ENCODE results near the gene CRYBG1. TPM values are rescaled to one million over a fixed set of nuclear protein-coding genes. Genes with fewer than 3 reads are reported as not detected.

CRYBG1 gene
- total RNA-seq, 1 experiment from 2014 or later = 0.66 TPM

DNA sequence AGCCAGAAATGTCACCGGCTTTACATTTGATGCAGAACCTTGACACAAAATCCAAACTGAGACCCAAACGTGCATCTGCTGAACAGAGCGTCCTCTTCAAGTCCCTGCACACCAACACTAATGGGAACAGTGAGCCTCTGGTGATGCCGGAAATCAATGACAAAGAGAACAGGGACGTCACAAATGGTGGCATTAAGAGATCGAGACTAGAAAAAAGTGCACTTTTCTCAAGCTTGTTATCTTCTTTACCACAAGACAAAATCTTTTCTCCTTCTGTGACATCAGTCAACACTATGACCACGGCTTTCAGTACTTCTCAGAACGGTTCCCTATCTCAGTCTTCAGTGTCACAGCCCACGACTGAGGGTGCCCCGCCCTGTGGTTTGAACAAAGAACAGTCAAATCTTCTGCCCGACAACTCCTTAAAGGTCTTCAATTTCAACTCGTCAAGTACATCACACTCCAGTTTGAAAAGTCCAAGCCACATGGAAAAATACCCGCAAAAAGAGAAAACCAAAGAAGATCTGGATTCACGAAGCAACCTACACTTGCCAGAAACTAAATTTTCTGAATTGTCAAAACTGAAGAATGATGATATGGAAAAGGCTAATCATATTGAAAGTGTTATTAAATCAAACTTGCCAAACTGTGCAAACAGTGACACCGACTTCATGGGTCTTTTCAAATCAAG, 160.3 kb downstream of the CRYBG1 start:
- no peaks in the 10 kb centered on the region for H3K27me3 ChIP-seq (ENCODE audit: control insufficient read depth, insufficient read depth, low read length)
- no peak for DNase-seq
- no peaks in the 10 kb centered on the region for H3K36me3 ChIP-seq (replicated peaks; ENCODE audit: control insufficient read depth, insufficient read depth, low read length)
- H3K4me3 ChIP-seq (ENCODE audit: insufficient read depth, low read depth, low read length) = no peak overlapping the region

DNA sequence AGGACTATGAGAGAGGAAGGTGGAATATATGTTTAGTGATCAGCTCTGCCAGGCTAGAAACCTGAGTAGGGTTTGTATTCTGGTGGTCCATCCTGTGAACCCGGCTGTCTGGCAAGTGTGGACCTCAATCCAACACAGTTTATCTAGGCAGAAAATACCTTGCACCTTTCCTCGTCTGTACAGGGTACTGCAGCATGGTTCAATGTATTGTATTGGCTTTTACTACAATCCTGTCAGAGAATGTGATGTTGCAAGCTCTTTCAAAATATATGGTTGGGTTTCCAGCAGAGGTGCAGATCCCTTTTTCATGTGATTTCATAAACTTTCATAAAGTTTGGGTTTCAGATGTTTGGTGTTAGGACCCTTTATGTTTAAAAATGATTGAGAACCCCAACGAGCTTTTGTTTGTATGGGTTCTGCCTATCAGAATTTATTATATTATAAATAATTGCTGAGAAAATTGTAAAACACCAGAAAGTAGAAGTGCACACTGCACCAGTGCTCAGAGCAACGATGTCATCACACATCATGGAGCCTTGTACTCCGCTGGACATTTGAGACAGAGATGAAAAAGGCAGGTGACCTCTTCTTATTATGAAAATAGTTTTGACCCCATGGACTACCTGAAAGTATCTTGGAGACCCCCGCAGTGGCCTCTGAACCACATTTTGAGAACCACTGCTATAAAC, 162.2 kb downstream of the CRYBG1 start:
- no peak for DNase-seq
- Histone ChIP-seq H3K27me3 (ENCODE audit: control insufficient read depth, insufficient read depth, low read length) (no peaks in the 10 kb centered on the region), H3K36me3 (replicated peaks; ENCODE audit: control insufficient read depth, insufficient read depth, low read length) (no peaks in the 10 kb centered on the region), H3K4me3 (ENCODE audit: insufficient read depth, low read depth, low read length) (no peak overlapping the region)

DNA sequence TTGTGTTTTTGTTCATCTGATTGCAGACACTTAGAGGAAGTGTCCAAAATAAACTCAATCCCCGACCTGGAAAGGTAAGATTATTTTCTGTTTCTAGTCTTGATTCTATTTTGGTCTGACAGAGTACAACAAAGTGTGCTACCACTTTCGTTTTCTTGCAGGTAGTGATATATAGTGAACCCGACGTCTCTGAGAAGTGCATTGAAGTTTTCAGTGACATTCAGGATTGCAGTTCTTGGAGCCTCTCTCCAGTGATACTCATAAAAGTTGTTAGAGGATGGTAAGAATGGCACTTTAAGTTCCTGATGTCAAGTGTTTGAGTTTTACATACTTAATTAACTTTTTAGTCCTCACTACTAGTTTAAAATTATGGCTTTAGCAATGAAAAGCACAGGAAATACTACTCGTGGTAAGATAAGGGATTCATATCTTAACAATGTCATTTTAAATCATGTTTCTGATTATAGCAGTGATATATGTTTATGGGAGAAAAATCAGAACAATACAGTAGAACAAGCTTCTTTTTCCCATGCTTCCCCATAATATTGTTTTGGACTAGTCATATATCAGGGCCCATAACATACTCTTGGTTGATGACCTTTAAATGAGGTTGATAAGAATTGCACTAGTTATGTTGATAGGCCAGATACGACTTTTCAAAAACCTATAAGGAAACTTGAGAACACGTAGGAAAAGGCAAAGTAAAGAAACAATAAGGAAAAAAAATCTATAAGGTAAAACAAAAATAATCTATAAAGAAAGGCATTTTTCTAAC, 164.8 kb downstream of the CRYBG1 start:
- Histone ChIP-seq H3K4me3 (ENCODE audit: insufficient read depth, low read depth, low read length) (no peak overlapping the region), H3K27me3 (ENCODE audit: control insufficient read depth, insufficient read depth, low read length) (no peaks in the 10 kb centered on the region), H3K36me3 (replicated peaks; ENCODE audit: control insufficient read depth, insufficient read depth, low read length) (no peaks in the 10 kb centered on the region)
- DNase-seq = no peak

DNA sequence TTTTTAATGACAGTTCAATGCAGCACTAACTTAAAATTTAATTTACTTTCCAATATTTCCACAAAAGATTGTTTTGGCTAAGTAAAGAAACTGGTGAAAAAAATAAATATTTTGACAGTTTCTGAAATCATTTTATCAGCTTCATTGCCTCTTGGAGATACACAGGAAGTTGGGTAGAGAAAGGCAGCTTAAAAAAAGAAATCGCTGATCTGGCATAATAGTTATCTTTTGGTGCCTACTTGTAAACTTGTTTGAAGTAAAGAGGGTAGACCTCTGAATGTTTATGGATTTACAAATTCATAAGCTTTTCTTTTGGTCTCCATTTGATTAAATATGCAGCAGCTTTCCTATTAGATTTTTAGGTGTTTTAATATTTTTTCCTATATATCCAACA, 165.4 kb downstream of the CRYBG1 start:
- H3K36me3 ChIP-seq (replicated peaks; ENCODE audit: control insufficient read depth, insufficient read depth, low read length) = no peaks in the 10 kb centered on the region
- no peaks in the 10 kb centered on the region for H3K27me3 ChIP-seq (ENCODE audit: control insufficient read depth, insufficient read depth, low read length)
- no peak for DNase-seq
- H3K4me3 ChIP-seq (ENCODE audit: insufficient read depth, low read depth, low read length) = no peak overlapping the region

DNA sequence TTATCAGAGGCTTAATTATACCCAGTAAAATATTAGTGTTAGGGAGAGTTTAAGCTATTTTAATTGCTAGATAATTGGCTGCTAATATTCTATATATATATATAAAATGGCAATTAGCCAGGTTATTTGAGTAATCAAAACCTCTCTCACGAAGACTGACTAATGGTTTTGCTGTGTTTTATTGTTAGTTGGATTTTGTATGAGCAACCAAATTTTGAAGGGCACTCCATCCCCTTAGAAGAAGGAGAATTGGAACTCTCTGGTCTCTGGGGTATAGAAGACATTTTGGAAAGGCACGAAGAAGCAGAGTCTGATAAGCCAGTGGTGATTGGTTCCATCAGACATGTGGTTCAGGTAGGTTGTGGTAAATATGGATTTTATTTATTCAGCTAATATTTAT, 166.6 kb downstream of the CRYBG1 start:
- DNase-seq = no peak

DNA sequence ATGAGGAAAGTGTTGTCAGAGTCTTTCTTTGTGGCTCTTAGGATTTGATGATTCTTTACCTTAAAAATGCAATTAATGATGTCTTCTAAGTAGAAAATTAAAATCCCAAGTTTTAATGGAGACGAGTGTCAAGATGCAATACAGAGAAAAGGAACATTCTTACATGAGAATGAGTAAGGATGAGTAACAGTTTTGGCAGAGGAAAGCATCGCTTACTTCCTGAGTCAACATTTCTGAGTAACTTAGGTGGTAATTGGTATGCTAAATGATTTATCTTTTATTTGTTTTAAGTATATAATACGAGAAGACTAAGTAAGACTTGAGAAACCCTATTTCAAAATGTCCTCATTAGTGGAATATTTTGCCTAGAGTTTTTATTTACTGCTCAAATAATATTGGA, 167.5 kb downstream of the CRYBG1 start:
- no peak for DNase-seq
- no peak overlapping the region for H3K4me3 ChIP-seq (ENCODE audit: insufficient read depth, low read depth, low read length)
- no peaks in the 10 kb centered on the region for H3K36me3 ChIP-seq (replicated peaks; ENCODE audit: control insufficient read depth, insufficient read depth, low read length)
- H3K27me3 ChIP-seq (ENCODE audit: control insufficient read depth, insufficient read depth, low read length) = no peaks in the 10 kb centered on the region

More for the DNA sequence above, 166.6 kb downstream of the CRYBG1 start:
- H3K36me3 ChIP-seq (replicated peaks; ENCODE audit: control insufficient read depth, insufficient read depth, low read length) = no peaks in the 10 kb centered on the region
- no peaks in the 10 kb centered on the region for H3K27me3 ChIP-seq (ENCODE audit: control insufficient read depth, insufficient read depth, low read length)
- no peak overlapping the region for H3K4me3 ChIP-seq (ENCODE audit: insufficient read depth, low read depth, low read length)

DNA sequence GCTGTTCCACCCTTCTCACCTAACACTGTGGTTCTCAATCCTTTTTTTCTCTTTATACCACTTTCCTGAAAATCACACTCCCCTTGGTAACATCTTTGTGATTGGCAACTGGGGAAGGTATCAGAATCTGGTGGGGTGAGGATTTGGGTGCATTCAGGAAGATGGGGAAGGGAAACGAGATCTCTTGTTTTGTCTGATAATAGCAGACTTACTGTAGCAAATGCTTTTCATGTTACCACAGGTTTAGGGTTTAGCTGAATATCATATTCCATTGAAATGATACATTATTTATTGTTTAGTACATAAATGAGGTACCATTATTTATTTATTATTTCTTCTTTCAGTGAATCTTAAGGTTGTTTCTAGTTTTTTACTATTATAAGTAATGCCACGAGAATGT, 168.0 kb downstream of the CRYBG1 start:
- no peaks in the 10 kb centered on the region for H3K27me3 ChIP-seq (ENCODE audit: control insufficient read depth, insufficient read depth, low read length)

DNA sequence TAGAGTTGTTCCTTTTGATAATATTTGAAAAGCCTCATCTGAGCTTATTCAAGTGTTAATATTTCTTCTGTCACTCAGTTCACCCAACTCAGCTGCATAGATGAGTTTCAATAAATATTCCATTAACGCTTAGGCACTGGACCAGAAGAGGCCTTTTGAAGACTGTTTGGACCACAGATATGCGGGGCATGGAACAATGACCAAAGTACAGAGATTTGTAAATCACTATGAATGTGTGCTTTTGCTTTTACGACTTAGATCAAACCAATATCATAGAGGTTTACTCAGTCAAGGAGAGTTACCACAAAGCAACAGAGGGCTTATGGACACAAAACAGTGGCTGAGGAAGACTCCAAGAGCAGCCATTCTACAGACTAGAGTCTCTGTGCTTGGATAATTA, 168.9 kb downstream of the CRYBG1 start:
- DNase-seq = no peak
- Histone ChIP-seq H3K36me3 (replicated peaks; ENCODE audit: control insufficient read depth, insufficient read depth, low read length) (no peaks in the 10 kb centered on the region), H3K4me3 (ENCODE audit: insufficient read depth, low read depth, low read length) (no peak overlapping the region), H3K27me3 (ENCODE audit: control insufficient read depth, insufficient read depth, low read length) (no peaks in the 10 kb centered on the region)

More for the DNA sequence above, 168.0 kb downstream of the CRYBG1 start:
- no peak for DNase-seq
- Histone ChIP-seq H3K36me3 (replicated peaks; ENCODE audit: control insufficient read depth, insufficient read depth, low read length) (no peaks in the 10 kb centered on the region), H3K4me3 (ENCODE audit: insufficient read depth, low read depth, low read length) (no peak overlapping the region)

DNA sequence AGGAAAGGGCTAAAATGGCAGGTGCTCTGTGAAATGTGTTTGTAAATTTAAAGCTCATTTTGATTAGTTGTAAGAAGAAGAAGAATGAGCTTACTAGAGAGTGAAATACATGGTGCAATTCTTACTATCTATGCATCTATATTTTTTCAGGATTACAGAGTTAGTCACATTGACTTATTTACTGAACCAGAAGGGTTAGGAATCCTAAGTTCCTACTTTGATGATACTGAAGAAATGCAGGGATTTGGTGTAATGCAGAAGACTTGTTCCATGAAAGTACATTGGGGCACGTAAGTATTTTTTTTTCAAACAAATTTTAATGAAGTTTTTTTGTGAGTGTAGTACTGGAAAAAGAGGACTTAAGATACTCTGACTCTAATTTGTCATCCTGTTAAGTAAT, 169.5 kb downstream of the CRYBG1 start:
- H3K4me3 ChIP-seq (ENCODE audit: insufficient read depth, low read depth, low read length) = no peak overlapping the region

DNA sequence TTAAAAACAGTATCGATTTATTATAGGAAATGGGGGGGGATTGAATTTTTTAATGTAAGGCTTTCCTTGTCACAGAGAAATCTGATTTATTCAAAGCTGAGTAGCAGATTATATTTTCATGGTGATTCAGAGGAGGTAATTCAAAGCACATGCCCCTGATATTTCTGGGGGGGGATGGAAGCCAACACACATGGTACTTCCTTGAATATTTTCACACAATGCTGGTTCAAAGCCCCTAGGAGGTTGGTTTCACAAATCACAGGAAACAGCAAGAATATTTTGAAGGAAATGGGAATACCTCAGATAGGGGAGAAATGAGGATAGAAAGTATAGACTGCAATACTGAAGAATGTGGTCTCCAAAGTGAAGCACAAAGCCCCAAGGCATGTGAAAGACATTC, 170.0 kb downstream of the CRYBG1 start:
- H3K36me3 ChIP-seq (replicated peaks; ENCODE audit: control insufficient read depth, insufficient read depth, low read length) = no peaks in the 10 kb centered on the region
- no peak for DNase-seq
- H3K4me3 ChIP-seq (ENCODE audit: insufficient read depth, low read depth, low read length) = no peak overlapping the region
- no peaks in the 10 kb centered on the region for H3K27me3 ChIP-seq (ENCODE audit: control insufficient read depth, insufficient read depth, low read length)

More for the DNA sequence above, 169.5 kb downstream of the CRYBG1 start:
- Histone ChIP-seq H3K27me3 (ENCODE audit: control insufficient read depth, insufficient read depth, low read length) (no peaks in the 10 kb centered on the region), H3K36me3 (replicated peaks; ENCODE audit: control insufficient read depth, insufficient read depth, low read length) (no peaks in the 10 kb centered on the region)
- no peak for DNase-seq

DNA sequence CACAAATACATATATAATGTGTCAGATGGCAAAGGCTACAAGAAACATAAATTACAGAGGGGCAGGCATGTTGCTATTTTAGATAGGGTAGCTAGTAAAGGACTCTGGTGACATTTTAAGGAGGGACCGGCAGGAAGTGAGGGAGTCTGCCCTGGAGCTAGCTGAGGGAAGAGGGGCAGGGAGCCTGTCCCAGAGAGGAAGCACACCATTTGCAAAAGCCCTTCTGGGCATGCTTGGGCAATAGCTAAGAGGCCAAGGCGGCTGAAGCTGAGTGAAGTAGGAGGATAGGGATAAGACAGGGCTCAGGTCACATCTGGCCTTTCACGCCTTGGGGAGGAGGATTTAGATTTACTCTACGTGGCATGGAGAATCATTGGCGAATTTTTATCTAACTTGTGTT, 172.5 kb downstream of the CRYBG1 start:
- no peak for DNase-seq
- Histone ChIP-seq H3K36me3 (replicated peaks; ENCODE audit: control insufficient read depth, insufficient read depth, low read length) (no peaks in the 10 kb centered on the region), H3K4me3 (ENCODE audit: insufficient read depth, low read depth, low read length) (no peak overlapping the region), H3K27me3 (ENCODE audit: control insufficient read depth, insufficient read depth, low read length) (no peaks in the 10 kb centered on the region)

DNA sequence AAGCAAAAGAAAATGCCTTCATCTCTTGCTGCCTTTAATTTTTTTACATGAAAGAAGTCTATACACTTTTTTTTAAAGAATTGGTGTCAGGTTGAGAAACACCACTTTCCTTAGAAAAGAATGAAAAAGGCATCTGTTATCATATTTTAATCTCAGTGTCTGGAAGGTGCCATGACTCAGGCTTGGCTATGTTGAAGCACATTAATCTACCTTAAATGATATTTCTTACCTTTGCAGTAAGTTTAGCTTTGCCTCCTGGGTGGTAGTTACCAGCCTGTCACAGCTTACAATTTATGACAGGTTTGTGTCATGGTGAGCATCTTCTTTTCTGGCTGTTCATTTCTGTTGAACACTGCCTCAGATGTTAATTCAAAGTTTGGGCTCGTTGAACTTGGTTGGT, 173.5 kb downstream of the CRYBG1 start:
- Histone ChIP-seq H3K27me3 (ENCODE audit: control insufficient read depth, insufficient read depth, low read length) (no peaks in the 10 kb centered on the region), H3K4me3 (ENCODE audit: insufficient read depth, low read depth, low read length) (no peak overlapping the region), H3K36me3 (replicated peaks; ENCODE audit: control insufficient read depth, insufficient read depth, low read length) (no peaks in the 10 kb centered on the region)
- no peak for DNase-seq

DNA sequence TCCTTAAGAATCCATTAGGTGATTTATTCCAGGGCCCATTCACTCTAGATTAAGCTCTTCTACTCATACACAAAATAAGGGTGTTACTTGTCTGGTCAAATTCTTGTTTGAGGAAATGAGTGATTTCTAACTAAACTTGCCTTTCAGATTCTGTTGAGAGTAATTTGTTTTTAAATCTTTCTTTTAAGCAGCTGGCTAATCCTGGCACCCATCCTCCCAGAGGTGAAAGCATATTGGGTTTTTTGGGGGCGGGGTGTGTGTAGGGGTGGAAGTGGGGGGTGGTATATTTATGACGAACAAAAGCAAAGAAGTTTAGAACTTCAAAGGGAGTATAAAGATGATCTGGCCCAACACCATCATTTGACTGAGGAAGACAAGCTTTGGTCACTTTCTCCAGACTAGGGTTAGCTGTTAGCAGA, 174.1 kb downstream of the CRYBG1 start:
- H3K4me3 ChIP-seq (ENCODE audit: insufficient read depth, low read depth, low read length) = no peak overlapping the region
- H3K36me3 ChIP-seq (replicated peaks; ENCODE audit: control insufficient read depth, insufficient read depth, low read length) = no peaks in the 10 kb centered on the region
- no peaks in the 10 kb centered on the region for H3K27me3 ChIP-seq (ENCODE audit: control insufficient read depth, insufficient read depth, low read length)
- no peak for DNase-seq

DNA sequence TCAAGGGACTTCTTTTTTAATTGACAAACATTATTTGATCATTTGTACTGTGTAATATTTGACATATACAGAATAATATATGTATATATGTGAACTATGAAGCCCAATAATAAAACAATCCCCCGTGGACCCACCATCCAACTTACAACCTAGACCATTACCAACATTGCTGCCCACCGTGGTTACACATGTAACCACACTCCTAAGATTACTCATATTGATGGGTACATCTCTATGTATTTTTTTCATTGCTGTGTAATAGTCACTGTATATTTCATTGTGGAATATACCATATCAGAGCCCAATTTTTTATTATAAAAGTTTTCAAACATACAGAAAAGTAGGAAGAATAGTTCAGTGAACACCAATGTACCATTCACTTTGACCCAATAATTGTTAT, 174.5 kb downstream of the CRYBG1 start:
- Histone ChIP-seq H3K27me3 (ENCODE audit: control insufficient read depth, insufficient read depth, low read length) (no peaks in the 10 kb centered on the region), H3K4me3 (ENCODE audit: insufficient read depth, low read depth, low read length) (no peak overlapping the region), H3K36me3 (replicated peaks; ENCODE audit: control insufficient read depth, insufficient read depth, low read length) (no peaks in the 10 kb centered on the region)
- DNase-seq = no peak

DNA sequence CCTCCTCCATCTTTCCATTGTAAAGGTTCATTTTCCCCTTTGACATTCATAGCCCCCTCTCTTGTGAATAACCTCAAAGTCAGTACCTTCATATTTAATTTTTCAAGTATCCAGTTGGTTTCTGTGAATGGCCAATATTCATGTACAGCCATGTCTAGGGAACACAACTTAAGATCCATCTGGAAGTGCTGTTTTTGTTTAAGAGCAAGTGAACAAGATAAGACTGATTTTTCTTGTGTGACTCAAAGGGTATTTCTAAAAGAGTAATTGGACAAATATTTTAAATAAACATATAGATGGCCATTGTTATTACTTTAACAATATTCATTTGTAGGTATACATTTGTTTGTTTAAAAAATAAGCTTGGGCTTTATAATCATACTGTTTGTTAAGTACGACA, 175.8 kb downstream of the CRYBG1 start:
- Histone ChIP-seq H3K27me3 (ENCODE audit: control insufficient read depth, insufficient read depth, low read length) (no peaks in the 10 kb centered on the region), H3K36me3 (replicated peaks; ENCODE audit: control insufficient read depth, insufficient read depth, low read length) (no peaks in the 10 kb centered on the region), H3K4me3 (ENCODE audit: insufficient read depth, low read depth, low read length) (no peak overlapping the region)
- no peak for DNase-seq

All from H7 (cell line).